Activated B cell treated with CpG ODN at 0.5 μM for 24 hours (primary cell): ENCODE data around the gene FBXO45. TPM values are rescaled to one million over a fixed set of nuclear protein-coding genes. Genes with fewer than 3 reads are reported as not detected.

Experiments
- ATAC-seq: fragments of 200-7000 bp; cut with Tn5 transposase; one replicate; pipeline ENCODE4 v1.10.0; 2021; ENCODE audit warnings: low read depth, mild to moderate bottlenecking, moderate library complexity
- CTCF ChIA-PET: fragments of 350-600 bp; sonication (Branson Sonifier 250); formaldehyde crosslinking; loops from one replicate; lab custom pipeline; 2021; ENCODE audit warnings: antibody characterized with exemption; lab: Charles Lee
- POLR2A ChIA-PET: fragments of 350-600 bp; sonication (Branson Sonifier 250); formaldehyde crosslinking; loops from one replicate; lab custom pipeline; 2021; ENCODE audit warnings: antibody characterized with exemption; lab: Charles Lee
- DNase-seq: peaks from one replicate; pipeline ENCODE4 v3.0.0; 2022
- H3K27ac Mint-ChIP-seq: one replicate; pipeline ENCODE4 v1.8.0; 2020; ENCODE audit warnings: mixed read lengths
- H3K27me3 Mint-ChIP-seq: one replicate; pipeline ENCODE4 v1.8.0; 2021; ENCODE audit warnings: mixed read lengths
- H3K36me3 Mint-ChIP-seq: one replicate; pipeline ENCODE4 v1.8.0; 2021; ENCODE audit warnings: low read depth, mixed read lengths
- H3K4me1 Mint-ChIP-seq: one replicate; pipeline ENCODE4 v1.8.0; 2021; ENCODE audit warnings: mixed read lengths
- H3K4me3 Mint-ChIP-seq: one replicate; pipeline ENCODE4 v1.8.0; 2020; ENCODE audit warnings: mild to moderate bottlenecking, mixed read lengths
- H3K9me3 Mint-ChIP-seq: one replicate; pipeline ENCODE4 v1.8.0; 2020; ENCODE audit warnings: mixed read lengths
- CTCF ChIP-seq: fragments of 200-600 bp; IDR thresholded peaks from one replicate; pipeline ENCODE4 v1.8.0; 2022; ENCODE audit warnings: antibody characterized with exemption, mild to moderate bottlenecking
- intact Hi-C: fragments of 100-400 bp; cut with micrococcal nuclease; formaldehyde crosslinking; loops from one replicate; pipeline ENCODE4 v1.15.1; 2024
- total RNA-seq: library from RNA; stranded (reverse); gene quantifications from 2 replicates; pipeline ENCODE4 v1.2.3, GENCODE V29; 2022

FBXO45 gene
- total RNA-seq, 1 donor from 2014 or later, result 6.5 TPM

DNA sequence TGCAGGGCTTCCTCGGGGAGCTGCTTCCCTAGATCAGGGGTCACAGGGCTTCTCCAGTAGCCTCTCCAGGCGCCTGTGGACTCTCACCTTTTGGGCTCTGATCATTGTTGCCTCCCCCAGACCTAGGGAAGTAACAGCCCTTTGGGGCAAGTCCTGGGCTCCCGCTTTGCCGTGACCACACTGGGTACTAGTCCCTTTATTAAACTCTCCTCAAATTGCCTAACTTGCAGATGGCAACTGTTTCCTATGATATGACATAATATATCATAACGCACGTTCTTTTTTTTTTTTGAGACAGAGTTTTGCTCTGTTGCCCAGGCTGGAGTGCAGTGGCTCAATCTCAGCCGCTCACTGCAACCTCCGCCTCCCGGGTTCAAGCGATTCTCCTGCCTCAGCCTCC lies 53.2 kb downstream of the FBXO45 start:
- intact Hi-C loops, result no loop called here
- H3K4me1 Mint-ChIP-seq, result peaks cover 23% of the 10 kb centered on the region
- H3K27me3 Mint-ChIP-seq, result no peaks in the 10 kb centered on the region
- no peak overlapping the region for H3K27ac Mint-ChIP-seq
- no peak overlapping the region for H3K4me3 Mint-ChIP-seq
- no peak for ATAC-seq
- ChIA-PET POLR2A (interaction anchor here (0.6 to 2.6 kb wide), 3 partner anchors 18 to 49 kb away, joined by 3 to 7 read pairs (median 3); partner anchors contain the start of gene NRROS), CTCF (interaction anchor here (1.0 kb wide), 1 partner anchor 12 kb away, joined by 3 read pairs; no protein-coding TSS in a partner anchor)
- H3K9me3 Mint-ChIP-seq, result no peaks in the 10 kb centered on the region
- TF ChIP-seq CTCF, result no peak
- no peak for DNase-seq
- H3K36me3 Mint-ChIP-seq, result no peaks in the 10 kb centered on the region

GRCh38 chr3:196624067-196624790 lies 55.8 kb downstream of the FBXO45 start:
- Mint-ChIP-seq H3K27me3 (no peaks in the 10 kb centered on the region), H3K9me3 (no peaks in the 10 kb centered on the region), H3K27ac (peak overlapping the region; percentile 90), H3K4me3 (peak overlapping the region; percentile 77), H3K36me3 (no peaks in the 10 kb centered on the region), H3K4me1 (peaks cover 21% of the 10 kb centered on the region)
- intact Hi-C loops, result loop anchor here (1.0 to 2.0 kb wide), 2 partner anchors 8 to 19 kb away; no protein-coding TSS in a partner anchor
- POLR2A ChIA-PET, result interaction anchor here (0.5 to 1.4 kb wide), 4 partner anchors 8 to 61 kb away, joined by 3 read pairs; no protein-coding TSS in a partner anchor
- DNase-seq (no peak), ATAC-seq (peak; percentile 85)
- CTCF ChIA-PET, result no interaction called here
- TF ChIP-seq CTCF, result no peak

- peak overlapping the region; percentile 90 for H3K27ac Mint-ChIP-seq
- CTCF ChIA-PET, result no interaction called here
- ATAC-seq, result no peak
- intact Hi-C loops, result loop anchor here (1.0 to 2.0 kb wide), 2 partner anchors 7 to 18 kb away; no protein-coding TSS in a partner anchor
- no peak for DNase-seq
- H3K27me3 Mint-ChIP-seq, result no peaks in the 10 kb centered on the region
- peaks cover 28% of the 10 kb centered on the region for H3K4me1 Mint-ChIP-seq
- H3K9me3 Mint-ChIP-seq, result no peaks in the 10 kb centered on the region
- H3K4me3 Mint-ChIP-seq, result peak overlapping the region; percentile 77
- POLR2A ChIA-PET, result interaction anchor here (0.9 to 1.4 kb wide), 2 partner anchors 19 to 60 kb away, joined by 3 read pairs; no protein-coding TSS in a partner anchor
- TF ChIP-seq CTCF, result no peak
- H3K36me3 Mint-ChIP-seq, result no peaks in the 10 kb centered on the region
These were observed 56.4 kb downstream of the FBXO45 start for GRCh38 chr3:196624907-196625306.

DNA sequence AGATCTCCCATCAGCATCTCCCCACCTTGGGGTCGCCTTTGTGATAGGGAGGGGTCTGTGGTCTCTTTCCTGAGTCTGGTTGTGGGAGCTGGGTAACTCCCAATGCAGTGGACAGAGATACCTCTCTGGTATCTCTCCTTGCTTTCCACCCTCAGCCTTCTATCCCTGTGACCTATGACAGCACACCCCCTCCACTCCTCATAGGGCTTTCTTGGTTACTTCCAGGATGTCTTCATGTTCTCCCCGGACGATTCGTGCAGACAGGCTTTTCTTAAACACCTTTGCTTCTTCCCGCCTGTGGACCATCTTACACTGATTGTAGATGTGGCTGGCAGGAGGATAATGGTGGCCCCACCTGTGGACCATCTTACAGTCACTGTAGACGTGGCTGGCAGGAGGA lies 56.9 kb downstream of the FBXO45 start:
- Mint-ChIP-seq H3K27ac (no peak overlapping the region), H3K4me3 (no peak overlapping the region), H3K27me3 (no peaks in the 10 kb centered on the region), H3K9me3 (no peaks in the 10 kb centered on the region), H3K36me3 (no peaks in the 10 kb centered on the region), H3K4me1 (peaks cover 29% of the 10 kb centered on the region)
- ChIA-PET POLR2A (interaction anchor here (0.9 to 1.4 kb wide), 2 partner anchors 18 to 60 kb away, joined by 3 read pairs; no protein-coding TSS in a partner anchor), CTCF (no interaction called here)
- TF ChIP-seq CTCF, result no peak
- ATAC-seq (no peak), DNase-seq (no peak)
- intact Hi-C loops, result loop anchor here (2.0 kb wide), 1 partner anchor 17 kb away; no protein-coding TSS in a partner anchor

DNA sequence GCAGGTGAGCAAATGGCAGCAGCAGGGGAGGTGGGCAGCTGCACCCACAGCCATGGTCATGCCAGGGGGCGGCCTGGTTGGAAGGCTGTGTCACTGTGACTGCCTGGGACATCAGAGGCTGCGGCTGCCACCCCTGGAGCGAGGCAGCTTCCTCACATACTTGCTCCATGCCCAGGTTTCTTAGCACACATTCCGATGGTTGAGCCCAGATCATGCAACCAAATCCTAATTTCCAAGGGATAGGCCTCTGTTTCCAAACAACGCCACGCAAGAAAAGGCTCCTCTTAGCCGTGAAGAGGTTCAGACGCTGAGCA lies 59.4 kb downstream of the FBXO45 start:
- H3K4me1 Mint-ChIP-seq, result peaks cover 49% of the 10 kb centered on the region
- H3K9me3 Mint-ChIP-seq, result no peaks in the 10 kb centered on the region
- H3K4me3 Mint-ChIP-seq, result no peak overlapping the region
- no peak for ATAC-seq
- peaks cover 5% of the 10 kb centered on the region for H3K36me3 Mint-ChIP-seq
- ChIA-PET POLR2A (interaction anchor here (2.2 kb wide), 1 partner anchor 11 kb away, joined by 5 read pairs; no protein-coding TSS in a partner anchor), CTCF (interaction anchor here (1.2 kb wide), 1 partner anchor 17 kb away, joined by 3 read pairs; no protein-coding TSS in a partner anchor)
- no peak for TF ChIP-seq CTCF
- H3K27me3 Mint-ChIP-seq, result no peaks in the 10 kb centered on the region
- intact Hi-C loops, result no loop called here
- no peak overlapping the region for H3K27ac Mint-ChIP-seq
- no peak for DNase-seq
